Loucy (cell line): ENCODE data around the gene COQ5.

Experiments used
- H2AFZ ChIP-seq: fragments of 200-600 bp; sonication (generic); 2 replicates; pipeline ENCODE4 v1.6.0; 2016; ENCODE audit warnings: antibody characterized with exemption, mild to moderate bottlenecking, low read length, moderate library complexity
- H3F3A ChIP-seq: fragments of 200-600 bp; 2 replicates; pipeline ENCODE4 v1.6.0; 2016; ENCODE audit warnings: antibody characterized with exemption, low read depth, mild to moderate bottlenecking
- H3K27me3 ChIP-seq: fragments of 200-600 bp; sonication (generic); 2 replicates; pipeline ENCODE4 v1.6.1; 2014; ENCODE audit warnings: low read length, mild to moderate bottlenecking; ENCODE audit not compliant: insufficient read depth, poor library complexity, severe bottlenecking
- H3K36me3 ChIP-seq: fragments of 200-600 bp; sonication (generic); 2 replicates; pipeline ENCODE4 v1.6.1; 2016; ENCODE audit warnings: low read length; ENCODE audit not compliant: insufficient read depth
- H3K4me1 ChIP-seq: fragments of 200-600 bp; sonication (generic); 2 replicates; pipeline ENCODE4 v1.5.1; 2014; ENCODE audit warnings: low read length, mild to moderate bottlenecking; ENCODE audit not compliant: insufficient read depth, poor library complexity, severe bottlenecking
- H3K4me2 ChIP-seq: fragments of 200-600 bp; sonication (generic); 2 replicates; pipeline ENCODE4 v1.6.0; 2014; ENCODE audit warnings: antibody characterized with exemption, low read length, low read depth, mild to moderate bottlenecking; ENCODE audit not compliant: poor library complexity, severe bottlenecking
- H3K4me3 ChIP-seq: fragments of 200-600 bp; sonication (generic); 2 replicates; pipeline ENCODE4 v1.5.1; 2014; ENCODE audit warnings: low read length, mild to moderate bottlenecking, mixed read lengths; ENCODE audit not compliant: poor library complexity, severe bottlenecking
- H3K79me2 ChIP-seq: fragments of 200-600 bp; sonication (generic); 2 replicates; pipeline ENCODE4 v1.6.1; 2014; ENCODE audit warnings: low read length; ENCODE audit not compliant: insufficient read depth
- H3K9ac ChIP-seq: fragments of 200-600 bp; sonication (generic); 2 replicates; pipeline ENCODE4 v1.6.0; 2014; ENCODE audit warnings: mild to moderate bottlenecking, low read depth, low read length, moderate library complexity; ENCODE audit not compliant: poor library complexity, severe bottlenecking
- H3K9me2 ChIP-seq: fragments of 200-600 bp; sonication (generic); replicated peaks from 2 replicates; pipeline ENCODE4 v1.6.1; 2016; ENCODE audit warnings: low read depth, low read length, mixed read lengths
- H3K9me3 ChIP-seq: fragments of 200-600 bp; sonication (generic); 2 replicates; pipeline ENCODE4 v1.6.1; 2014; ENCODE audit warnings: mild to moderate bottlenecking, antibody characterized with exemption, low read length, low read depth; ENCODE audit not compliant: insufficient read depth
- H4K20me1 ChIP-seq: fragments of 200-600 bp; sonication (generic); 2 replicates; pipeline ENCODE4 v1.6.0; 2014; ENCODE audit warnings: antibody characterized with exemption, low read length, mild to moderate bottlenecking; ENCODE audit not compliant: insufficient read depth, poor library complexity, severe bottlenecking
- CTCF ChIP-seq: fragments of 200-600 bp; sonication (generic); conservative IDR thresholded peaks from 2 replicates; pipeline ENCODE4 v1.5.1; 2014; ENCODE audit warnings: mild to moderate bottlenecking, antibody characterized with exemption, low read length
- EZH2phosphoT487 ChIP-seq: fragments of 200-600 bp; IDR thresholded peaks from 2 replicates; pipeline ENCODE4 v1.6.1; 2018; ENCODE audit warnings: antibody characterized with exemption, mild to moderate bottlenecking, moderate library complexity, borderline replicate concordance

Gene COQ5

GRCh38 chr12:120514002-120514401 lies 15.0 kb downstream of the COQ5 start:
- Histone ChIP-seq H3K79me2 (no peaks in the 10 kb centered on the region), H3K9me2 (no peaks in the 10 kb centered on the region), H3K27me3 (no peaks in the 10 kb centered on the region), H3F3A (no peaks in the 10 kb centered on the region), H3K4me3 (no peak overlapping the region), H3K4me2 (no peak overlapping the region), H3K9me3 (no peaks in the 10 kb centered on the region), H3K4me1 (no peaks in the 10 kb centered on the region), H3K36me3 (no peaks in the 10 kb centered on the region), H2AFZ (no peak overlapping the region), H3K9ac (no peak overlapping the region), H4K20me1 (no peaks in the 10 kb centered on the region)
- TF ChIP-seq CTCF (no peak), EZH2phosphoT487 (no peak)

- H3K4me2 ChIP-seq, result no peak overlapping the region
- H3K27me3 ChIP-seq, result no peaks in the 10 kb centered on the region
- TF ChIP-seq EZH2phosphoT487, result no peak
- no peak for TF ChIP-seq CTCF
- H3F3A ChIP-seq, result no peaks in the 10 kb centered on the region
- H3K9me3 ChIP-seq, result no peaks in the 10 kb centered on the region
- H2AFZ ChIP-seq, result no peak overlapping the region
- no peak overlapping the region for H3K4me3 ChIP-seq
- H3K9ac ChIP-seq, result no peak overlapping the region
- no peaks in the 10 kb centered on the region for H3K36me3 ChIP-seq
- no peaks in the 10 kb centered on the region for H4K20me1 ChIP-seq
- no peaks in the 10 kb centered on the region for H3K79me2 ChIP-seq
- no peaks in the 10 kb centered on the region for H3K4me1 ChIP-seq
- H3K9me2 ChIP-seq, result no peaks in the 10 kb centered on the region
These were observed 20.4 kb downstream of the COQ5 start for GRCh38 chr12:120508537-120508936.

GRCh38 chr12:120504587-120504986 lies 24.4 kb downstream of the COQ5 start:
- Histone ChIP-seq H3K4me2 (no peak overlapping the region), H3K9ac (no peak overlapping the region), H3K36me3 (no peaks in the 10 kb centered on the region), H3K4me1 (no peaks in the 10 kb centered on the region), H3K27me3 (no peaks in the 10 kb centered on the region), H3K9me3 (no peaks in the 10 kb centered on the region), H3K9me2 (no peaks in the 10 kb centered on the region), H3K79me2 (no peaks in the 10 kb centered on the region), H2AFZ (no peak overlapping the region), H3K4me3 (no peak overlapping the region), H3F3A (no peaks in the 10 kb centered on the region), H4K20me1 (no peaks in the 10 kb centered on the region)
- TF ChIP-seq EZH2phosphoT487 (no peak), CTCF (no peak)
